ENCODE results near the gene ZC3H12A.

GRCh38 chr1:37430103-37430985, 44.0 kb upstream of the ZC3H12A start:
- TF ChIP-seq EZH2phosphoT487 (IDR thresholded peaks at IDR 0.05; ENCODE audit: unreplicated experiment) (no peak), CTCF (conservative IDR thresholded peaks at IDR 0.05; ENCODE audit: low read depth in 2 of 2) (no peak), POLR2AphosphoS5 (IDR thresholded peaks at IDR 0.05; ENCODE audit: low read depth) (no peak), REST (IDR thresholded peaks at IDR 0.05; ENCODE audit: unreplicated experiment) (no peak)

All from GM23338 (cell line).